Rectal smooth muscle tissue (tissue), 1 donor: ENCODE results near the gene DPP6.

Source experiments
- H3K27ac ChIP-seq: one replicate; pipeline ENCODE4 v1.7.0; 2013; ENCODE audit warnings: low read depth, low read length, inconsistent platforms
- H3K27me3 ChIP-seq: one replicate; pipeline ENCODE4 v1.7.0; 2013; ENCODE audit warnings: low read length; ENCODE audit not compliant: control insufficient read depth, insufficient read depth
- H3K36me3 ChIP-seq: one replicate; pipeline ENCODE4 v1.7.0; 2013; ENCODE audit warnings: low read length; ENCODE audit not compliant: control insufficient read depth, insufficient read depth
- H3K4me1 ChIP-seq: one replicate; pipeline ENCODE4 v1.7.0; 2013; ENCODE audit warnings: low read length; ENCODE audit not compliant: control insufficient read depth, insufficient read depth
- H3K4me3 ChIP-seq: one replicate; pipeline ENCODE4 v1.7.0; 2013; ENCODE audit warnings: low read length
- H3K9ac ChIP-seq: one replicate; pipeline ENCODE4 v1.7.0; 2013; ENCODE audit warnings: low read length

The DPP6 gene

DNA sequence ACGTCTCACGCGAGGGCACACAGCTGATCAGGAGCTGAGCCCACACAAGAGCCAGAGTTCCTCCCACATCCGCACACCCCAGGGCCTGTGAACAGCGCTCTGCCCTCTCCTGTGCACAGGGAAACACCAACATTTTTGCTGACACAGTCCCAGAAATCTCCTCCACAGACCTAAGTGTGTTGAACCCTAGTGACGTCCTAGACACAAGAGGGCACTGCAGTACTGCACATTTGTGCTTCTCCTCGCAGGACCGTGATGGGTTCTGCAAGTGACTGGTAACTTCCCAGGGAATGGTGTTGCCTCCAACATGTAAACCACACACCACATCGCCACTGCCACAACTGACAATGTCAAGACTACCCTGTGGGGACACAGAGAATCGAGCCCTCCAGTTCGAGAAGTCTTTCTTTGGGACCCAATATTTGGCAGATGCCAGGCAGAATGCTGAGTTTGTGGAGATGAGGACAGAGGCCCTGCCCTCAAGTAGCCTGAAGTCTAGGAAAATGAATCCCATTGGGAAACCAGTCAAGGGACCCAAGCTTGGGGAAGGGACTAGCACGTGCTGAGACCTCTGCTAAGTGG, 780.5 kb downstream of the DPP6 start:
- H3K27ac ChIP-seq = no peak overlapping the region

DNA sequence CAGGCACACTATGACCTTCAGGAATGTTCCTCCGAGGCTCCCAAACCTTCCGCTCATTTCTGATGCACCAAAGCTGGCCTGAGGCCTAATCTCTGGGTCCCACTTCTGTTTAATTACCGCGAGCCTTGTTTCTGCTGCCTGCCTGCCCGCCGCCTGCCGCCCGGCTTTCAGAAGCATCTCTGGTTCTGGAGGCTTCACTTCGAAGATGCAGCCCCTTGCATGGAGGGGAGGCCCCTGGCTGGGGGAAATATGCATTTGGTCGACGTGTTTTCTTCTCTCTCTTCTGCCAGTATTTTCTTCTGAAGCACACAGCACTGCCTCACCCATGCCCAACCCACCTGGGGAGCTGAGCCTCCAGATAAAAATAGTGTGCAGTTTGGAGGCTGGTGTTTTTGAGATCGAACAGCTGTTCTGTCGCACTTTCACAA, 783.8 kb downstream of the DPP6 start:
- H3K4me1 ChIP-seq = no peaks in the 10 kb centered on the region
- H3K4me3 ChIP-seq = no peak overlapping the region
- no peak overlapping the region for H3K27ac ChIP-seq
- no peaks in the 10 kb centered on the region for H3K27me3 ChIP-seq
- no peaks in the 10 kb centered on the region for H3K36me3 ChIP-seq
- H3K9ac ChIP-seq = no peak overlapping the region

More for the DNA sequence above, 780.5 kb downstream of the DPP6 start:
- no peak overlapping the region for H3K9ac ChIP-seq
- no peaks in the 10 kb centered on the region for H3K4me1 ChIP-seq
- H3K27me3 ChIP-seq = no peaks in the 10 kb centered on the region
- H3K36me3 ChIP-seq = no peaks in the 10 kb centered on the region
- H3K4me3 ChIP-seq = no peak overlapping the region

DNA sequence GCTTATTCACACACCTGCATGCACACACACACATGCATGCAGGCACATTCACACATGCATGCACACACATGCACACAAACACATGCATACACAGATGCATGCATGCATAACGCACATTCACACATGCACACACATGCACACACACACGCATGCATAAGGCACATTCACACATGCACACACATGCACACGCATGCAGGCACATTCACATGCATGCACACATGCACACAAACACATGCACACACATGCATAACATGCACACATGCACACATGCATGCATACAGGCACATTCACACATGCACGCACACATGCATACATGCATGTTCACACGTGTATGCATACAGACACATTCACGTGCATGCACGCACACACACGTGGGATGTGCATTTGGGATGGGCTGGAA, 784.9 kb downstream of the DPP6 start:
- no peaks in the 10 kb centered on the region for H3K27me3 ChIP-seq
- H3K27ac ChIP-seq = no peak overlapping the region
- H3K36me3 ChIP-seq = no peaks in the 10 kb centered on the region
- peaks cover 3% of the 10 kb centered on the region for H3K4me1 ChIP-seq
- no peak overlapping the region for H3K4me3 ChIP-seq
- H3K9ac ChIP-seq = no peak overlapping the region

DNA sequence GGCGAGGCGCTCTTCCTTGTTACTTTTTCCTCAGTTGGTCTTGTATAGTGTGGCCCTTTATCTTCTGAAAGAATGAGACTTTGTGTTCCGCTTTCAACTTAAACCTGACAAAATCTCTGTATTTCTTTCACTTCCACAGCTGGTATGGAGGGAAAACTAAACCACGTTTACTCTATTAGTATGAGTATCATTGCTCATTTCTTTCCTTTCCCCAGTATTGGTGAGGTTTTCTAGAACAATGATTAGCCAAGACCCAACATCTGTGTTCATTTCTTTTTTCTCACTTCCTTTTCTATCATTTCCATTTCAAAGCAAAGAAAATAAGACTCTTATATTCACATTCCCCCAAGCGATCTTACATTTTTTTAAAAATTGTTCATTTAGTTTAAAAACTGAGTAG, 785.4 kb downstream of the DPP6 start:
- H3K36me3 ChIP-seq = no peaks in the 10 kb centered on the region
- H3K9ac ChIP-seq = no peak overlapping the region
- no peaks in the 10 kb centered on the region for H3K27me3 ChIP-seq
- no peak overlapping the region for H3K4me3 ChIP-seq
- peaks cover 3% of the 10 kb centered on the region for H3K4me1 ChIP-seq
- H3K27ac ChIP-seq = no peak overlapping the region

DNA sequence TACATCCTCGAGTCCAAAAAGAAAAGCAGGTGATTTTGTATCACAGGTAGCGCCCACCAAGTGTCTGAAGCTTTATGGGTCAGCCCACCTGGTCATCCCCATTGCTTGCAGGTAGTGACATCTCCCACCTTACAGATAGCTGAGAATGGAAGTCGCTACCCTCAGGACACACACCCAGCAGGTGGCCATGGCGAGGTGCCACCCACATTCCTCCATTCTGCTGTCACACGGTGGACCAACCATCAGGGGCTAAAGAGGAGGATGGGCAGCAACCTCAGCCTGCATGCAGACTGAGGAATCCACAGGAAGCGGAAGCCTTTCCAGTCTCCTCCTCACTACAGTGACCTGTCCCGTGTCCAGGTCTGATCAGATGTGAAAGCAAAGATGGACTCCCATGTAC, 787.9 kb downstream of the DPP6 start:
- Histone ChIP-seq H3K36me3 (no peaks in the 10 kb centered on the region), H3K4me3 (no peak overlapping the region), H3K27ac (no peak overlapping the region), H3K4me1 (peaks cover 3% of the 10 kb centered on the region), H3K9ac (no peak overlapping the region), H3K27me3 (no peaks in the 10 kb centered on the region)

DNA sequence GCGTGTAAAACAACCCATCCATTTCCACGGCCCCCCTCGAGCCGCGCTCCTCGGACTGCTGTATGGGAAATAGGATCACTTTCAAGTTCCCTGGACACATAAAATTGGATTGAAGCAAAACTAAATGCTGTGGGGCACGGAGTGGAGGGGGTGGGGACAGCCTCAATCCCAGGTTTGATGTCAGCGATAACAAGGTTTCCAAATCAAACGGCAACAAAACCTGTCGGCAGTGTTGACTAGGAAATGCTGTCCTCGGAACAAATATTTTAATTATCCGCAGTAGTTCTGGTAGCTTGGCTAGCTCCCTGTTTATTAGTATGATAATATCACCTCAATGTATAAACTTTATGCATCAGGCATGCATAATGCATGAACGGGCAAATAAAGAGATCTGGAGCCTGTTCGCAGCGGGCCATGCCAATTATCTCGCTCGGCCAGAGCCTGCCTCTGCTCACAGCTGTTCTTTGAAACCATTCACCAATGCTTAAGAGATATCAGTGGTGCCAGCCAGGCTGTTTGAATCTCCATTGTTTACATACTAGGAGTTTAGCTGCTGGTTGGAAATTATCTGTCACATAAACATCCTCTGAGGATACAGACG, 789.6 kb downstream of the DPP6 start:
- peaks cover 3% of the 10 kb centered on the region for H3K4me1 ChIP-seq
- H3K27ac ChIP-seq = no peak overlapping the region
- H3K36me3 ChIP-seq = no peaks in the 10 kb centered on the region
- H3K4me3 ChIP-seq = no peak overlapping the region
- H3K27me3 ChIP-seq = no peaks in the 10 kb centered on the region
- no peak overlapping the region for H3K9ac ChIP-seq

DNA sequence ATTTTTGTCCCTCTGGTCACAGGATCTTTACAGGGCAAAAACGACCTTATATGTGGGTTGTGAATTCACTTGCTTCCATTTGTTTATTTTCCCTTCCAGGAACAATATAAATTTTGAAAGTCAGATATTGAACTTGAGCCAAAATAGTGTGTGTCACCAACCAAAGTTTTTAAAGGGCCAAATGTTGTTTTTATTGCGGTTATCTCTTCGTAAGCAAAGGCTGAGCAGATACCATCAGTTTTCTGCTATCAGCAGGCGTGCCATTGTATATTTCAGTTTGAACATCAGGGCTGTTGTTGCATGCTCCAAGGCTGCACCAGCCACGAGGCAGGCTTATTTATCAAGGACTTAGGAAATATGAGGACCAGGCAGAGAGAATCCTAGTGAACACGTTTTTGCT, 790.4 kb downstream of the DPP6 start:
- no peak overlapping the region for H3K9ac ChIP-seq
- peaks cover 3% of the 10 kb centered on the region for H3K4me1 ChIP-seq
- H3K27me3 ChIP-seq = no peaks in the 10 kb centered on the region
- H3K27ac ChIP-seq = no peak overlapping the region
- H3K36me3 ChIP-seq = no peaks in the 10 kb centered on the region
- no peak overlapping the region for H3K4me3 ChIP-seq

DNA sequence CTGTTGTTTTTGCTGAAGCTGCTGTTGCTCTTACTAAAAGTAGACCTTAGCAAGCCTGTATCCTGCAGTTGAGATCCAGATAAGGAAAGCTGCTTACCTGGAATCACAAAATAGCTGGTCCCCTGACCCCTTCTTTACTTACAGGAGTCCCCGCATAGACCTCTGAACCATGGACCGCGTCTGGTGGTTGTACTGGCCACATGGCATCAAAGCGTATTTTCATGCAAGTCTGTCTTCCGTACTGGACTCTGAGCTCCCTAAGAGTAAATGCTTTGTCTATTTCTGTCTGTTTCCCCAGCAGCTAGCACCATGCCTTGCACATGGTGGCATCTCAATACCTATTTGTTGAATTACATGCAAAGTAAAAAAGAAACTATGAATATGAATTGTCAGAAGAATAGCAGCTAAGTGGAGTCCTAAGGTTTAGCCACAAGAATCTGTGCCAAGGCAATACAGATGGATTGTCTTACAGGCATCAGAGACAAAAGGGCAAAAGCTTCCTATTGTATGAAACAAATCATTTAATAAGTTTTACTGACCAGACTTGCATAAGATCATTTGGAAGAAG, 791.6 kb downstream of the DPP6 start:
- no peaks in the 10 kb centered on the region for H3K27me3 ChIP-seq
- H3K9ac ChIP-seq = no peak overlapping the region
- peaks cover 3% of the 10 kb centered on the region for H3K4me1 ChIP-seq
- no peak overlapping the region for H3K4me3 ChIP-seq
- no peaks in the 10 kb centered on the region for H3K36me3 ChIP-seq
- H3K27ac ChIP-seq = no peak overlapping the region

DNA sequence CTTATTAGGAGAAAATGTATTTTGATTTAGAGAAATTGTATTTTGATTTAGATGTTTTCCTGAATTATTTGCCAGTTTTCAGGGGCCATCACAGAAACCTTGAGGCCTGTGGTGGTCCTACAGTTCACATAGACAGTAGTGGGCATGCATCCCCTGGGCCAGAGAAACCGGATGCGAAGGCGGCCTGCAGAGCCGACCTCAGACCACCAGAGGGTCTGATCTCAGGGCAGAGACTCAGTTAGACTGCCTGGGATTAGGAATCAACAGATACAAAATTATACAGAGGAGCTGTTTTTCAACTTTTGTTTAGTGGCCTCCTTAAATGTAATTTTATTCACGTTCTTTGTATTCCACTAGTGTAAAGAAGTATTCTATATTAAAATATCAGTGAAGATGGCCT, 792.3 kb downstream of the DPP6 start:
- no peaks in the 10 kb centered on the region for H3K36me3 ChIP-seq
- no peaks in the 10 kb centered on the region for H3K27me3 ChIP-seq
- no peak overlapping the region for H3K4me3 ChIP-seq
- H3K4me1 ChIP-seq = peaks cover 3% of the 10 kb centered on the region
- no peak overlapping the region for H3K27ac ChIP-seq
- no peak overlapping the region for H3K9ac ChIP-seq

DNA sequence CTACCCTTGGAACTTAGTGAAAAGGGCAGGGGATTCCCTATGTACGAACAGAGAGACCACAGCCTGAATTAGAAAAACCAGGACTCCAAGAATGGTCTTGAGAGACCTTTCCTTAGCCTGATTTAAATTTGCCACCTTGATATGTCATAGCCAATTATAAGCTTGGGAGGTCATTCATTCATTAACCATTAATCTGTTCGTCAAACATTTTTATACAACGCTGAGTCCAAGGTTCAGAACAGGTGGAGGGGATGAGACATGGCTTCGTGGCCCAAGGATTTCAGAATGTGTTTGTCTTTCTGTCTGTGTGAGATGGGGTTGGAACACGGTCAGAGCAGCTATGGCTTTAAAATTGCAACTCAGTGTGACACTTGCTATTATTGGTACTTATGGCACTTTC, 792.8 kb downstream of the DPP6 start:
- peaks cover 3% of the 10 kb centered on the region for H3K4me1 ChIP-seq

DNA sequence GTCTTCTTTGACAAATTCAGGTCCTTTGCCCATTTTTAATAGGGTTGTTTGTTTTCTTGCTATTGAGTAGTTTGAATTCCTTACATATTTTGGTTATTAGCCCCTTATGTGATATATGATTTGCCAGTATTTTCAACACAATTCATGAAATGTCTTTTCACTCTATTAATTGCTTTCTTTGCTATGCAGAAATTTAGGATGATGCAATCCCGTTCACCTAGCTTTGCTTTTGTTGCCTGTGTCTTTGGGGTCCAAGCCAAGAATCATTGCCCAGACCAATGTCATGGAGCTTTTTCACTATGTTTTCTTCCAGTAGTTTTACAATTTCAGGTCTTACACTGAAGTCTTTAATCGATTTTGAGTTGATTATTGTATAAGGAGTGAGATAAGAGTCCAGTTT, 796.3 kb downstream of the DPP6 start:
- Histone ChIP-seq H3K4me3 (no peak overlapping the region), H3K27ac (no peak overlapping the region), H3K9ac (no peak overlapping the region), H3K36me3 (no peaks in the 10 kb centered on the region), H3K27me3 (no peaks in the 10 kb centered on the region), H3K4me1 (no peaks in the 10 kb centered on the region)

More for the DNA sequence above, 792.8 kb downstream of the DPP6 start:
- Histone ChIP-seq H3K9ac (no peak overlapping the region), H3K27me3 (no peaks in the 10 kb centered on the region), H3K36me3 (no peaks in the 10 kb centered on the region), H3K27ac (no peak overlapping the region), H3K4me3 (no peak overlapping the region)

DNA sequence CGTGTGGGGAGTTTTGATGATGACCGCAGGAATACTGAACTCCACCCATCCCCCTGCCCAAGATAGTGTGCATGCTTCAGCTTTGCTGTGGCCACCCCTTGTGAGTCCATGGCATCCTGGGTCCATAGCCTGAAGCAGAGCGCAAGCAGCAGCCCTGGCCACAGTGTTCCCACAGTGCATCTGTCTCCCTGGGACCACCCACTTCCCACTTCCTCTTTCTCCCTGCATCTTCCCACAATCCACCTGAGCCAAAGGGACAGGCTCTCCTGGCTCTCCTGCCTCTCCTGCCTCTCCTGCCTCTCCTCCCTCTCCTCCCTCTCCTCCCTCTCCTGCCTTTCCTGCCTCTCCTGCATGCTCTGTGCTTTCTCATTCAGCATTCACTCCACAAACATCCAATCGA, 800.0 kb downstream of the DPP6 start:
- no peak overlapping the region for H3K4me3 ChIP-seq
- H3K4me1 ChIP-seq = no peaks in the 10 kb centered on the region

More for the DNA sequence above, 800.0 kb downstream of the DPP6 start:
- no peaks in the 10 kb centered on the region for H3K36me3 ChIP-seq
- H3K27me3 ChIP-seq = no peaks in the 10 kb centered on the region
- H3K27ac ChIP-seq = no peak overlapping the region
- no peak overlapping the region for H3K9ac ChIP-seq
